Activated CD8-positive, alpha-beta memory T cell treated with anti-CD3 and anti-CD28 coated beads, Interleukin-2, amount 50 U/mL, for 24 hours (primary cell): Measurements from ENCODE around the gene MYO5A.

Source experiments
- DNase-seq: peaks from one replicate; pipeline ENCODE4 v3.0.0-alpha.2; 2020; ENCODE audit errors: extremely low read depth

MYO5A gene

GRCh38 chr15:52362497-52362896, 166.2 kb downstream of the MYO5A start:
- DNase-seq = no peak

- DNase-seq = no peak
Measured at GRCh38 chr15:52361975-52362494, 166.6 kb downstream of the MYO5A start.

GRCh38 chr15:52361494-52361893, 167.2 kb downstream of the MYO5A start:
- DNase-seq = no peak

GRCh38 chr15:52360229-52361203, 168.2 kb downstream of the MYO5A start:
- DNase-seq = no peak

- no peak for DNase-seq
Measured at GRCh38 chr15:52359722-52360121, 169.0 kb downstream of the MYO5A start.

- DNase-seq = no peak
Measured at GRCh38 chr15:52357949-52358348, 170.7 kb downstream of the MYO5A start.

- DNase-seq = no peak
Measured at GRCh38 chr15:52352086-52352485, 176.6 kb downstream of the MYO5A start.

GRCh38 chr15:52351206-52351908, 177.3 kb downstream of the MYO5A start:
- DNase-seq = no peak

- no peak for DNase-seq
Measured at GRCh38 chr15:52350423-52350822, 178.3 kb downstream of the MYO5A start.

- no peak for DNase-seq
Measured at GRCh38 chr15:52349052-52349700, 179.5 kb downstream of the MYO5A start.

- no peak for DNase-seq
Measured at GRCh38 chr15:52348056-52348745, 180.5 kb downstream of the MYO5A start.

- DNase-seq = no peak
Measured at GRCh38 chr15:52344592-52344991, 184.1 kb downstream of the MYO5A start.

GRCh38 chr15:52343831-52344230, 184.8 kb downstream of the MYO5A start:
- DNase-seq = no peak

- no peak for DNase-seq
Measured at GRCh38 chr15:52340093-52340492, 188.6 kb downstream of the MYO5A start.

- DNase-seq = no peak
Measured at GRCh38 chr15:52338891-52339290, 189.8 kb downstream of the MYO5A start.

GRCh38 chr15:52338058-52338457, 190.6 kb downstream of the MYO5A start:
- DNase-seq = no peak

- no peak for DNase-seq
Measured at GRCh38 chr15:52337198-52337853, 191.4 kb downstream of the MYO5A start.

- DNase-seq = no peak
Measured at GRCh38 chr15:52336529-52336928, 192.2 kb downstream of the MYO5A start.

GRCh38 chr15:52334491-52335160, 194.1 kb downstream of the MYO5A start:
- no peak for DNase-seq

- DNase-seq = peak; percentile 21
Measured at GRCh38 chr15:52331490-52332240, 197.0 kb downstream of the MYO5A start.
